ENCODE data around the gene JAG1.

JAG1 gene

GRCh38 chr20:10713161-10713560 lies 39.4 kb upstream of the JAG1 start:
- Histone ChIP-seq H3K4me3 (ENCODE audit: insufficient read depth, low read depth, low read length) (no peak overlapping the region), H3K36me3 (ENCODE audit: control insufficient read depth, insufficient read depth, low read length) (no peaks in the 10 kb centered on the region), H3K4me1 (ENCODE audit: control insufficient read depth, insufficient read depth, low read length) (no peaks in the 10 kb centered on the region), H3K27me3 (ENCODE audit: control insufficient read depth, insufficient read depth, low read length, poor library complexity, severe bottlenecking) (no peaks in the 10 kb centered on the region), H3K9me3 (ENCODE audit: control insufficient read depth, low read length) (no peaks in the 10 kb centered on the region), H3K27ac (ENCODE audit: insufficient read depth, low read depth, low read length, poor library complexity, severe bottlenecking) (no peak overlapping the region)
- 84 to 88% methylated on average over 2 of the region's 2 CpGs for WGBS, 2 experiments

GRCh38 chr20:10711903-10712451 lies 38.2 kb upstream of the JAG1 start:
- Histone ChIP-seq H3K36me3 (ENCODE audit: control insufficient read depth, insufficient read depth, low read length) (no peaks in the 10 kb centered on the region), H3K9me3 (ENCODE audit: control insufficient read depth, low read length) (no peaks in the 10 kb centered on the region), H3K4me3 (ENCODE audit: insufficient read depth, low read depth, low read length) (no peak overlapping the region), H3K4me1 (ENCODE audit: control insufficient read depth, insufficient read depth, low read length) (no peaks in the 10 kb centered on the region), H3K27me3 (ENCODE audit: control insufficient read depth, insufficient read depth, low read length, poor library complexity, severe bottlenecking) (no peaks in the 10 kb centered on the region), H3K27ac (ENCODE audit: insufficient read depth, low read depth, low read length, poor library complexity, severe bottlenecking) (no peak overlapping the region)
- 78 to 81% methylated on average over 5 of the region's 5 CpGs for WGBS, 2 experiments

- WGBS, 2 experiments = 90 to 96% methylated on average over 6 of the region's 6 CpGs
- Histone ChIP-seq H3K9me3 (ENCODE audit: control insufficient read depth, low read length) (no peaks in the 10 kb centered on the region), H3K4me1 (ENCODE audit: control insufficient read depth, insufficient read depth, low read length) (no peaks in the 10 kb centered on the region), H3K36me3 (ENCODE audit: control insufficient read depth, insufficient read depth, low read length) (no peaks in the 10 kb centered on the region), H3K27me3 (ENCODE audit: control insufficient read depth, insufficient read depth, low read length, poor library complexity, severe bottlenecking) (no peaks in the 10 kb centered on the region), H3K27ac (ENCODE audit: insufficient read depth, low read depth, low read length, poor library complexity, severe bottlenecking) (no peak overlapping the region), H3K4me3 (ENCODE audit: insufficient read depth, low read depth, low read length) (no peak overlapping the region)
Observed at GRCh38 chr20:10710991-10711775, 37.4 kb upstream of the JAG1 start.

- Histone ChIP-seq H3K4me1 (ENCODE audit: control insufficient read depth, insufficient read depth, low read length) (no peaks in the 10 kb centered on the region), H3K36me3 (ENCODE audit: control insufficient read depth, insufficient read depth, low read length) (no peaks in the 10 kb centered on the region), H3K9me3 (ENCODE audit: control insufficient read depth, low read length) (no peaks in the 10 kb centered on the region), H3K4me3 (ENCODE audit: insufficient read depth, low read depth, low read length) (no peak overlapping the region), H3K27me3 (ENCODE audit: control insufficient read depth, insufficient read depth, low read length, poor library complexity, severe bottlenecking) (no peaks in the 10 kb centered on the region), H3K27ac (ENCODE audit: insufficient read depth, low read depth, low read length, poor library complexity, severe bottlenecking) (no peak overlapping the region)
- WGBS, 2 experiments = 98 to 99% methylated on average over 3 of the region's 3 CpGs
Observed at GRCh38 chr20:10709916-10710315, 36.1 kb upstream of the JAG1 start.

DNA sequence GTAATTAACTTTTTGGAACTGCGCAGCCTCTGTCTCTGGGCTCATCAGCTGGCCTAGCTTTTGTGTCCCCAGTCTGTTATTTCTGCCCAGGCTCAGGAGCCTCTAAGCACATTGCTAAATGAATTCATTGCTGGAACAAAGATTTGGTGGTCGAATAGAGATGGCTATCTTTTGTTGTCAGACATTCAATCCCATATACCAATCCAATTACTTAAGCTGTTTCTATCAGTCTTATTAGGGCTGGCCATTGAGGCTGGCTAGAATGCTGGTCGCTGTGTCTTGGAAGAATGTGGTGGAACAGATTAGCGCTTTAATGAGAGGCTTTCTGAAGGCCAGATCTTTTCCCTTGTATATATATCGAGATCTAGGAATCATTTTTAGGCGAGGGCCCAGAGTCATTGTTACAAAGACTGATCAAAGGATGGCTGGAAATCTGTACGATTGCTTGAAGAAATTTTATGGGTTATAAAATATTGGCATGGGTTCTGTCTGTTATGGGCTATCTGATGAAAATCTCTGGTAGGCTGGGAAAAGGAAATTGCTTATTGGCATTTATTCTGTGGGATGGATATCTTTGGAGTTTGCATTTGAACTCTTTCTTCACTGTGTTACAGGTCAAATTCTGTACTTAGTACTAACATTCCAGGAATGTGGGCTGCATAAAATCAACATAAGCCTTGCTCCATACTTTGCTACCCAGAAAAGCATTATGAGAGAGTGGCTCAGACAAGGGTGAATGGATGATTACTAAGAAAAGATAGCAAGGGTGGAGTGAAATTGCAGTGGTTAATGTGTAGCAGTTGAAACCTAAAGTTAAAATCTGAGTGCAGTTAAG lies 34.8 kb upstream of the JAG1 start:
- H3K4me3 ChIP-seq (ENCODE audit: insufficient read depth, low read depth, low read length) = no peak overlapping the region

GRCh38 chr20:10707791-10708190 lies 34.0 kb upstream of the JAG1 start:
- no peak overlapping the region for H3K27ac ChIP-seq (ENCODE audit: insufficient read depth, low read depth, low read length, poor library complexity, severe bottlenecking)
- no peaks in the 10 kb centered on the region for H3K4me1 ChIP-seq (ENCODE audit: control insufficient read depth, insufficient read depth, low read length)
- H3K9me3 ChIP-seq (ENCODE audit: control insufficient read depth, low read length) = no peaks in the 10 kb centered on the region
- H3K4me3 ChIP-seq (ENCODE audit: insufficient read depth, low read depth, low read length) = no peak overlapping the region
- no peaks in the 10 kb centered on the region for H3K36me3 ChIP-seq (ENCODE audit: control insufficient read depth, insufficient read depth, low read length)
- H3K27me3 ChIP-seq (ENCODE audit: control insufficient read depth, insufficient read depth, low read length, poor library complexity, severe bottlenecking) = no peaks in the 10 kb centered on the region
- WGBS, 2 experiments = no CpG with 5 or more reads among the region's 1 CpG

More for the DNA sequence above, 34.8 kb upstream of the JAG1 start:
- Histone ChIP-seq H3K27me3 (ENCODE audit: control insufficient read depth, insufficient read depth, low read length, poor library complexity, severe bottlenecking) (no peaks in the 10 kb centered on the region), H3K9me3 (ENCODE audit: control insufficient read depth, low read length) (no peaks in the 10 kb centered on the region), H3K4me1 (ENCODE audit: control insufficient read depth, insufficient read depth, low read length) (no peaks in the 10 kb centered on the region), H3K36me3 (ENCODE audit: control insufficient read depth, insufficient read depth, low read length) (no peaks in the 10 kb centered on the region), H3K27ac (ENCODE audit: insufficient read depth, low read depth, low read length, poor library complexity, severe bottlenecking) (no peak overlapping the region)
- WGBS, 2 experiments = 90 to 95% methylated on average over 7 of the region's 7 CpGs

GRCh38 chr20:10707068-10707467 lies 33.3 kb upstream of the JAG1 start:
- H3K4me1 ChIP-seq (ENCODE audit: control insufficient read depth, insufficient read depth, low read length) = no peaks in the 10 kb centered on the region
- no peaks in the 10 kb centered on the region for H3K27me3 ChIP-seq (ENCODE audit: control insufficient read depth, insufficient read depth, low read length, poor library complexity, severe bottlenecking)
- no peaks in the 10 kb centered on the region for H3K36me3 ChIP-seq (ENCODE audit: control insufficient read depth, insufficient read depth, low read length)
- H3K9me3 ChIP-seq (ENCODE audit: control insufficient read depth, low read length) = no peaks in the 10 kb centered on the region
- H3K27ac ChIP-seq (ENCODE audit: insufficient read depth, low read depth, low read length, poor library complexity, severe bottlenecking) = no peak overlapping the region
- WGBS, 2 experiments = 97 to 98% methylated on average over 4 of the region's 4 CpGs
- H3K4me3 ChIP-seq (ENCODE audit: insufficient read depth, low read depth, low read length) = no peak overlapping the region

DNA sequence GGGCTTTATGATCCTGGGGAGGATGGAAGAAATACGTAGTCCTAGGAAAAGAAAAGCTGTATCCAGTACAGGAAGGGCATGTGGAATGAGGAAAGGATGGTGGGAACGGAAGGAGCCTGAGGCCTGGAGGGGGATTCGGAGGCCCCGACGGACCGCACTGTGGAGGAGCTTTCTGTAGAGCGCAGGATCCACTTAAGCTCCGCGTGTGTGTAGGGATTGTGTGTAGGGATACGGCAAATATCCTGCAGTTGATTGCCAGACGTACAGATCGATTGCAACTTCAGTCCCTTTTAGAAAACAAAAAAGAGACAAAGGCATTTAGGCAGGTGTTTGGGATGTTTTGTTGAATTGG lies 32.6 kb upstream of the JAG1 start:
- Histone ChIP-seq H3K9me3 (ENCODE audit: control insufficient read depth, low read length) (no peaks in the 10 kb centered on the region), H3K27me3 (ENCODE audit: control insufficient read depth, insufficient read depth, low read length, poor library complexity, severe bottlenecking) (no peaks in the 10 kb centered on the region), H3K36me3 (ENCODE audit: control insufficient read depth, insufficient read depth, low read length) (no peaks in the 10 kb centered on the region), H3K27ac (ENCODE audit: insufficient read depth, low read depth, low read length, poor library complexity, severe bottlenecking) (no peak overlapping the region), H3K4me3 (ENCODE audit: insufficient read depth, low read depth, low read length) (no peak overlapping the region), H3K4me1 (ENCODE audit: control insufficient read depth, insufficient read depth, low read length) (no peaks in the 10 kb centered on the region)
- WGBS, 2 experiments = 96% methylated on average over 12 of the region's 12 CpGs

- 93 to 96% methylated on average over 16 of the region's 16 CpGs for WGBS, 2 experiments
- no peak overlapping the region for H3K4me3 ChIP-seq (ENCODE audit: insufficient read depth, low read depth, low read length)
- no peaks in the 10 kb centered on the region for H3K4me1 ChIP-seq (ENCODE audit: control insufficient read depth, insufficient read depth, low read length)
- H3K27me3 ChIP-seq (ENCODE audit: control insufficient read depth, insufficient read depth, low read length, poor library complexity, severe bottlenecking) = no peaks in the 10 kb centered on the region
- H3K27ac ChIP-seq (ENCODE audit: insufficient read depth, low read depth, low read length, poor library complexity, severe bottlenecking) = no peak overlapping the region
- H3K9me3 ChIP-seq (ENCODE audit: control insufficient read depth, low read length) = no peaks in the 10 kb centered on the region
- no peaks in the 10 kb centered on the region for H3K36me3 ChIP-seq (ENCODE audit: control insufficient read depth, insufficient read depth, low read length)
Observed at GRCh38 chr20:10705801-10706459, 32.1 kb upstream of the JAG1 start.

- Histone ChIP-seq H3K36me3 (ENCODE audit: control insufficient read depth, insufficient read depth, low read length) (no peaks in the 10 kb centered on the region), H3K9me3 (ENCODE audit: control insufficient read depth, low read length) (no peaks in the 10 kb centered on the region), H3K27me3 (ENCODE audit: control insufficient read depth, insufficient read depth, low read length, poor library complexity, severe bottlenecking) (no peaks in the 10 kb centered on the region), H3K4me1 (ENCODE audit: control insufficient read depth, insufficient read depth, low read length) (no peaks in the 10 kb centered on the region), H3K27ac (ENCODE audit: insufficient read depth, low read depth, low read length, poor library complexity, severe bottlenecking) (no peak overlapping the region), H3K4me3 (ENCODE audit: insufficient read depth, low read depth, low read length) (no peak overlapping the region)
- WGBS, 2 experiments = 100% methylated on average over 1 of the region's 1 CpG
Observed at GRCh38 chr20:10701607-10702006, 27.8 kb upstream of the JAG1 start.

All from ectodermal cell (in vitro differentiated cells).